ENCODE data around the gene EPB41L2.
A peak's percentile ranks its signal among the peaks of the same experiment; 100 is the strongest.
"Not testable (repeated sequence)": the region's sequence is repeated elsewhere in the genome, so short reads cannot be mapped to it uniquely, and the experiment has no call there.

EPB41L2 gene
- 11.0 to 13.6 reads per million in 2 donors for total RNA-seq

GRCh38 chr6:131063028-131063763, at the start of gene EPB41L2:
Gene EPB41L2, minus strand, starts transcription at chr6:131063245. Its CDS starts 106,760 bp downstream, at chr6:130956485.
- peak; percentile 65 for DNase-seq

DNA sequence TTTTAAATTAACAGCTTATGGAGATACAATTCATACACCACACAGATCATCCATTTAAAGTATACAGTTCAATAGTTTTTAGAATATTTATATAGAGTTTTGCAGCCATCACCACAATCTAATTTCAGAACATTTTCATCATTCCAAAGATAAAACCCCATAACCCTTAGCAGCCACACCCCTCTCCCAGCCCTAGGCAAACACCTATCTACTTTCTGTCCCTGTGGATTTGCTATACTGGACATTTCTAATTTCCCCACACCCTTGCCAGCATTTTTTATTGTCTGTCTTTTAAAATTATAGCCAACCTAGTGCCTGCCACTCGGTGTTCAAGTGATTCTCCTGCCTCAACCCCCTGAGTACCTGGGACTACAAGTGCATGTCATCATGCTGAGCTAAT, 49.2 kb upstream of the EPB41L2 start:
- no peak for DNase-seq

DNA sequence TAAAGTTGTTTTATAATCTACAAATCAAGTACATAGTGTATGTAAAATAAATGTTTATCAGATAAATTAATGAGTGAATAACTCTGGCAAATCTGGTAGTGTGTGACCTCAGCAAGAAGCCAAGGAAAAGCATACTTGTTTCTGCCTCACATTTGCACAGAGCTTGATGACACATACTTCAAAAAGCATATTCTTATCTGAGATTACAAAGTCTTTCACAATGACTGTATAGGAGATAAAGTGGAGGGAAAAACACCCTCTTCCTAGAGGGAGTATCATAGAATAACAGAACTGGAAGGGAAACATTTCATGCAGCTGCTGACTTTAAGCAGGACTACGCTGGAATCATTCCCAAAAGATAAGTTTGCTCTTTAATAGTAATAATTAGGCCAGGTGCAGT, 44.1 kb upstream of the EPB41L2 start:
- DNase-seq: no peak

DNA sequence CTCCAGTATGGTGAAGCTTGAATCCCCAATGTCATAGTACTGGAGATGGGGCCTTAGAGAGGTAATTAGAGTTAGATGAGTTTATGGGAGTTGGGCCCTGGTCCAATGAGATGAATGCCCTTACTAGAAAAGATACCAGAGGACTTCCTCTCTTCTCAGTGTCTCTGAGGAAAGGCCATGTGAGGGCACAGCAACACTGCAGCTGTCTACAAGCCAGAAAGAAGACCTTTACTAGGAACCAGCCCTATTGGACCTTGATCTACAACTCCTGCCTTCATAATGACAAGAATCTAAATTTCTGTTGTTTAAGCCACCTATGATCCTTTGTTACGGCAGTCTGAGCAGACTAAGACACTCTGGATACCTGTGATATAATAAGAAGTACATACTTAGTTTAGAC, 40.9 kb upstream of the EPB41L2 start:
- DNase-seq: no peak

DNA sequence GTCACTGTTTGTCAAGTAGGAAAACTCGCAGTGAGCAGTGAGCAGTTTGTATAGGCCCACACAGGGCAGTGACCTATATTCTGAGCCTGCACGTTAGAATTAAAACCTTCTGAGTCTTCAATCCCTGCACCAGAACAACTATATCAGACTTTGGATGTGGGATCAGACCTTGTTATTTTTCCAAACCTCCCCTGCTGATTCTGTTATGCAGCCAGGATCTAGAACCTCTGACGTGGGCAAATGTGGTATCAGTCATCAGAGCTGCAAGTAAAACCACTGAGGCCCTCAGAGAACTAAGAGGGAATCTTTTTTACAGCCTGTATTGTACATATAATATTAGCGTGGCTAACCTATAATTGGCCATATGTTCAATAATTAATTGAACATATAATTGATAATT, 40.3 kb upstream of the EPB41L2 start:
- no peak for DNase-seq

GRCh38 chr6:131101911-131102680, 39.1 kb upstream of the EPB41L2 start:
- no peak for DNase-seq

GRCh38 chr6:131096786-131097185, 33.7 kb upstream of the EPB41L2 start:
- DNase-seq: no peak

- no peak for DNase-seq
These were observed 30.3 kb upstream of the EPB41L2 start for GRCh38 chr6:131093334-131093733.

DNA sequence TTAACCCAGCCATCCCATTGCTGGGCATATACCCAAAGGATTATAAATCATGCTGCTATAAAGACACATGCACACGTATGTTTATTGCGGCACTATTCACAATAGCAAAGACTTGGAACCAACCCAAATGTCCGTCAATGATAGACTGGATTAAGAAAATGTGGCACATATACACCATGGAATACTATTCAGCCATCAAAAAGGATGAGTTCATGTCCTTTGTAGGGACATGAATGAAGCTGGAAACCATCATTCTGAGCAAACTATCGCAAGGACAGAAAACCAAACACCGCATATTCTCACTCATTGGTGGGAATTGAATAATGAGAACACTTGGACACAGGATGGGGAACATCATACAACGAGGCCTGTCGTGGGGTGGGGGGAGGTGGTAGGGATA, 28.9 kb upstream of the EPB41L2 start:
- not testable (repeated sequence) for DNase-seq

DNA sequence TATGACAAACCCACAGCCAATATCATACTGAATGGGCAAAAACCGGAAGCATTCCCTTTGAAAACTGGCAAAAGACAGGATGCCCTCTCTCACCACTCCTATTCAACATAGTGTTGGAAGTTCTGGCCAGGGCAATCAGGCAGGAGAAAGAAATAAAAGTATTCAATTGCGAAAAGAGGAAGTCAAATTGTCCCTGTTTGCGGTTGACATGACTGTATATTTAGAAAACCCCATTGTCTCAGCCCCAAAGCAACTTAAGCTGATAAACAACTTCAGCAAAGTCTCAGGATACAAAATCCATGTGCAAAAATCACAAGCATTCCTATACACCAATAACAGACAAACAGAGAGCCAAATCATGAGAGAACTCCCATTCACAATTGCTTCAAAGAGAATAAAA, 27.3 kb upstream of the EPB41L2 start:
- DNase-seq: not testable (repeated sequence)

DNA sequence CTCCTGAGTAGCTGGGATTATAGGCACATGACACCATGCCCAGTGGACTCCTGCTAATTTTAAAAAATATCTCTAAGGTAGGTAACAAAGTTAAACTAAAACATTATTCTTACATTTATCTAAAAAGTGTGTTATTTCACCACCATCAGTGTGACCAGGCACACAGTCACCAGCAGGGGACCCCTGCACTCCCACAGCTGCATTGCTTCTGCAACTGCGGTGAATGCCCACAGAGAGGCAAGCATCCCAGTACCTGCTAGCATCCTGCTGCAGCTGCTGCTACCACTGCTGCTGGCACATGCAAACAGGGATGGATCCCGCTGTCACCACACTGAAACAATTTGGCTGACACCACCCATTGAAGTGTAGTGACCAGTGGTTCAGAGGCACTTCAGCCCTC, 21.9 kb upstream of the EPB41L2 start:
- no peak for DNase-seq

DNA sequence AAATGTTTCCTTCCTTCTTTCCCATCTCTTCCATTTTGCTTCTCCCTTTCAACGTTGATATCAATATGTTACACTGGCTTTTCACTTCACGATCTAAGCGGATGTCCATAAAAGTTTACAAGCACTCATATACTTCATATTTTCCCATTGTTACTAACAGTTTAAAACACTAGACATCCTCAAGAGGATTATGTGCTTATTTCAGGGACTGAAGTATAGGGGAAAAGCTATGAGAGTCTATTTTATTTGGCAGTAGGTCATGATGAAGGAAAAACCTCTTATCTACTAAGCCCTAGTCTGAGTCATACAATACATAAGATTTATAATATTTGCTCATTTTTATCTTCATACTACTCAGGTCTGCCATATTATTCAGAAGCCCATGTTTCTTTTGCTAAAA, 20.6 kb upstream of the EPB41L2 start:
- DNase-seq: no peak

- DNase-seq: no peak
These were observed 19.3 kb upstream of the EPB41L2 start for GRCh38 chr6:131082335-131082734.

DNA sequence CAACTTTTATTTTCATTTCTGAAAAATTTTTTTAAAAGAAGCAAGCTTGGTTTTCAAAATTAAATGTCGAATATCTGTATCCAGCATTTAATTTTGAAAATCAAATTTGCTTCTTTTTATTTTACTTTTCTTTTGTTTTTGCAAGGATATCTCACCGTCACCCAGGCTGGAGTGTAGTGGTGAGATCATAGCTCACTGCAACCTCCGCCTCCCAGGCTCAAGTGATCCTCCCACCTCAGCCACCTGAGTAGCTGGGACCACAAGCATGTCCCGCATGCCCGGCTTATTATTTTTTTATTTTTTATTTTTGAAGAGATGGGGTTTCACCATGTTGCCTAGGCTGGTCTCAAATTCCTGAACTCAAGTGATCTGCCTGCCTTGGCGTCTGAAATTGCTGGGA, 17.0 kb upstream of the EPB41L2 start:
- no peak for DNase-seq

DNA sequence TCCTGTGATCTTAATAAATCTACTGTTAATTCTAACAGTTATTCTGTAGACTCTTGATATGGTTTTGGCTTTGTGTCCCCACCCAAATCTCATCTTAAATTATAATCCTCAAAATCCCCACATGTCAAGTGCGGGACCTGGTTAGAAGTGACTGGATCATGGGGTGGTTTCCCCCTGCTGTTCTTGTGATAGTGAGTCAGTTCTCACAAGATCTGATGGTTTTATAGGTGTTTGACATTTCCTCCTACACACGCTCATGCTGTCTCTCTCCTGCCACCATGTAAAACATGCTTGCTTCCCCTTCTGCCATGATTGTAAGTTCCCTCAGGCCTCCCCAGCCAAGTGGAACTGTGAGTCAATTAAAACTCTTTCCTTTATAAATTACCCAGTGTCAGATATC, 10.5 kb upstream of the EPB41L2 start:
- DNase-seq: no peak

GRCh38 chr6:131070061-131070460, 7.0 kb upstream of the EPB41L2 start:
- DNase-seq: no peak

DNA sequence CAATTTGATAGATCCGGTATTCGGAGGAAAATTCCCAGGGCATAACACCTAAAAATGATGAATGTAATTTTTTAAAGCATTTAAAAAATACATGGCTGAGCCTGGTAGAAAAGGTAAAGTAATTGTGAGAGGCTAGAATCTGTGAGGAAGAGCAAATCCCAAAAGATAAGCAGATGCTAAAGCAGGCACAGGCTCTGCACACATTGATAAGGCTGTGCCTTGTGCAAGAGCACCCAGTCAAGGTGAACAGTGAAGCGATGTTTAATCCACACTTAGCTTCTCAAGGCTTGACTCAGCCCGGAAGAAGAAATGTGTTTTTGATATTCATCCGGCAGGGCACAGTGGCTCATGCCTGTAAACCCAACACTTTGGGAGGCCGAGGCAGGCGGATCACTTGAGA, 5.1 kb upstream of the EPB41L2 start:
- no peak for DNase-seq

GRCh38 chr6:131067521-131067920, 4.5 kb upstream of the EPB41L2 start:
- DNase-seq: no peak

- DNase-seq: no peak
These were observed 2.8 kb upstream of the EPB41L2 start for GRCh38 chr6:131065824-131066171.

DNA sequence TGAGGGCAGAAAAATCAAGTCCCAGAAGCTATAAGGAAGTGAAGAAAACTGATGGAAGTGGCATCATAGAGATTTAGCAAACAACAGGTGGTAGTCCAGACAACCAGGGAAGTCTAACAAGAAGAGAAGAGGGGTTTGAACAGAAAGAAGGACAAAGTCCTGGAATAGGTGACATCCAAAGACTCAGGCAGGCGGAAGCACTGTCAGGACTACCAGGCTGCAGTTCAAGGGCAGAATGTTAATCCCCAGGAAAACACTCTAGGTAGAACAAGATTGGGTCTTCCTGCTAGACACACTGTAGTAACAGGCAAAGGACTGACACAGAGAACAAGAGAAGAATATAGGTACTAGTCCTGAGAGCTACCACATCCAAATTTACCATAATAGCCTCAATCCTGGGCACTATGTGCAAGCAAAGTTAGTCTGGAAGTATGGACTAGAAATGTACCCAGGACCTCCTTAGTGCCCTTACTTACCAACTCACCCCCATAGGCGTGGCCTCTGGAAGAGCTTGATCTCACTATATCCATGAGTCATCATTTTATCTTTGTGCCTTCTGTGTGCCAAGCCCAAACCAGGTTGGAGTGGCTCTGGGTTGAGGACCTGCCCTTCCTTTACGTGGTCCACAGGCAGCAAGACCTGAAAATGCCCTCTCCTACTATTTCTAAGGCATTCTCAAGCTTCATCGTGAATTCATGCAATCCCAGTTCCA, 2.2 kb upstream of the EPB41L2 start:
- DNase-seq: no peak

DNA sequence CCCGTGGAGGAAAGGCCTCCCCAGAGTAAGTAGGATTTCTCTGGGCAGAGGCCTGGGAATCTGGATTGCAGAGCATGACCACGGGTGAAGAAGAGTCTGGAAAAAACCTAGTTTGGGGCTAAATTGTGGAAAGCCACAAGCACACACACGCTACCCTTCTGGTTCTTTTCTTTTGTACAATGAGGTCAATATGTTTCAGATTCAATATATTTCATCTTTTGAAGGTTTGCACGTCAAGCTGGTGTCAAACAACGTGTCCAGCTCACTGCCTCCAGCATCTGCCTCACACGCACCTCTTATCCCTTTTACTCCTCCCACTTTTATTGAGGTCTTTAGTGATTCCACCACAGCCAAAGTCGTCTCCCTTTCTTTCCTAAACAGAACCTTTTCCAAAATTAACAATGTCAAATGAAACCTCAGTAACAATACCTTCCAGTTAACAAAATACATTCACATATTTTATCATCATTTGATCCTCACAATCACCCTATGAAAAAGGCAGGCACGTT, 773 bp upstream of the EPB41L2 start:
- no peak for DNase-seq

DNA sequence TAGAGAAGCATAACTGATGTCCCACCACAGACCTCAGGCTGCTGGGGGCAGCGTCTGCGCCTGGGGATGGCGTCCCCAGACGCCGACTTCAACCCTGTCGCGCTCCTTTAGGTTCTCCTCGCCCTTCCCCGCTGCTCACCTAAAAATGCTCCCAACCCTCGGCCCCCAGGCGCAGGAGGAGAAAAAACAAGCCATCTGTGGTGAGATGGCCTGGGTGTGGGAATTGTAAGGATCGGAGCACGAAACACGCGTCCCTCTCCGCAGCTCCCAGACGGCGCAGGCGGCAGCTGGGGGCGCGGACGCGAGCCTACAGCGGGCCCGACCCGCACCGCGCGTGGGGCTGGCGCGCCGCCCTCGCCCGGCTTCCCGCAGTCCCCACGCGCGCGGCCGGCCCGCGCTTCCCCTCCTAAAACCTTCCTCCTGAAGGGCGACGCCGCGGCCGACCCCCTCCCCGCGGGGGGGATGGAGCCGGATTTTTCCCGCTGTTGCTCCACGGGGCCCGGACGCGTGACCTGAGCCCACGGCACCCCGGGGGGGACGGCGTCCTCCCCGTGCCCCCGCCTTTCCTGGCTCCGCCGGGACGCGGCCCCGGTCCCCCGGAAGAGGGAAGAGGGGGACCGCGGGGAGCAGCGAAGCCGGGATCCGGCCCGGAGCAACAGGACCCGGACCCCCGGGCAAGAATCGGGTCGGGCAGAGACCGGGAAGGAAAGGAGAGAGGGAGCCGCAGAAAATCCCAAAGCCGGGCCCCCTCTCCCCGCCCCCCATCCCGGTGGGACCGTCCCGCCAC, 611 bp downstream of the EPB41L2 start:
- DNase-seq: peak; percentile 9

DNA sequence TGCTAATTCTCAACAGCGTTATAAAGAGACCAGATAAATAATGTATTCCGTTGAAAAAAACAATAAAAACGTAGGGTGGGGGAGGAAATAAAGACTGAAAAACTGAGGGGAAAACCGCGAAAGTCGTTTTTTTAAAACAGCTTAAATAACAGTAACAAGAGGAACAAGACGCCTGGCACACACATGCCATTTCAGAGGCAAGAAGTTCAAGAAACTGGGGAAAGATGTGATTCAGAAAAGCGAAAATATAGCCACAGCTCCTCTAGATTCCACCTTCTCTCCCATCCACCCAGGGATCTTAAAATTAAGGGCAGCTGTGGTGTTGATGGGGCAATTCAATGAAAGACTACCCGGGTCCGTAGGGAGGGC, 1.3 kb downstream of the EPB41L2 start:
- DNase-seq: no peak
